NB4 (cell line): ENCODE results near the gene AACS.
A peak's percentile ranks its signal among the peaks of the same experiment; 100 is the strongest.

Experiments
- DNase-seq: peaks from one replicate; pipeline ENCODE4 v3.0.0; 2010; ENCODE audit warnings: low read depth
- H3K4me3 ChIP-seq: one replicate; pipeline ENCODE4 v1.5.1; 2011; ENCODE audit warnings: mild to moderate bottlenecking, low read depth, low read length, moderate library complexity
- MYC ChIP-seq: IDR thresholded peaks from 2 replicates; pipeline ENCODE4 v1.6.1; 2011; ENCODE audit warnings: low read depth, low read length
- POLR2A ChIP-seq: IDR thresholded peaks from 2 replicates; pipeline ENCODE4 v1.6.1; 2011; ENCODE audit warnings: mild to moderate bottlenecking; ENCODE audit not compliant: insufficient read length; ENCODE audit errors: extremely low read depth
- TF ChIP-seq, protein P1 (sequence below): IDR thresholded peaks from 2 replicates; pipeline ENCODE4 v1.6.1; 2011; ENCODE audit warnings: low read depth, low read length
- TF ChIP-seq, protein P2 (sequence below): IDR thresholded peaks from one replicate; pipeline ENCODE4 v1.5.1; 2012; ENCODE audit warnings: low read depth, low read length

The AACS gene, protein sequence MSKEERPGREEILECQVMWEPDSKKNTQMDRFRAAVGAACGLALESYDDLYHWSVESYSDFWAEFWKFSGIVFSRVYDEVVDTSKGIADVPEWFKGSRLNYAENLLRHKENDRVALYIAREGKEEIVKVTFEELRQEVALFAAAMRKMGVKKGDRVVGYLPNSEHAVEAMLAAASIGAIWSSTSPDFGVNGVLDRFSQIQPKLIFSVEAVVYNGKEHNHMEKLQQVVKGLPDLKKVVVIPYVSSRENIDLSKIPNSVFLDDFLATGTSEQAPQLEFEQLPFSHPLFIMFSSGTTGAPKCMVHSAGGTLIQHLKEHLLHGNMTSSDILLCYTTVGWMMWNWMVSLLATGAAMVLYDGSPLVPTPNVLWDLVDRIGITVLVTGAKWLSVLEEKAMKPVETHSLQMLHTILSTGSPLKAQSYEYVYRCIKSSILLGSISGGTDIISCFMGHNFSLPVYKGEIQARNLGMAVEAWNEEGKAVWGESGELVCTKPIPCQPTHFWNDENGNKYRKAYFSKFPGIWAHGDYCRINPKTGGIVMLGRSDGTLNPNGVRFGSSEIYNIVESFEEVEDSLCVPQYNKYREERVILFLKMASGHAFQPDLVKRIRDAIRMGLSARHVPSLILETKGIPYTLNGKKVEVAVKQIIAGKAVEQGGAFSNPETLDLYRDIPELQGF

DNA sequence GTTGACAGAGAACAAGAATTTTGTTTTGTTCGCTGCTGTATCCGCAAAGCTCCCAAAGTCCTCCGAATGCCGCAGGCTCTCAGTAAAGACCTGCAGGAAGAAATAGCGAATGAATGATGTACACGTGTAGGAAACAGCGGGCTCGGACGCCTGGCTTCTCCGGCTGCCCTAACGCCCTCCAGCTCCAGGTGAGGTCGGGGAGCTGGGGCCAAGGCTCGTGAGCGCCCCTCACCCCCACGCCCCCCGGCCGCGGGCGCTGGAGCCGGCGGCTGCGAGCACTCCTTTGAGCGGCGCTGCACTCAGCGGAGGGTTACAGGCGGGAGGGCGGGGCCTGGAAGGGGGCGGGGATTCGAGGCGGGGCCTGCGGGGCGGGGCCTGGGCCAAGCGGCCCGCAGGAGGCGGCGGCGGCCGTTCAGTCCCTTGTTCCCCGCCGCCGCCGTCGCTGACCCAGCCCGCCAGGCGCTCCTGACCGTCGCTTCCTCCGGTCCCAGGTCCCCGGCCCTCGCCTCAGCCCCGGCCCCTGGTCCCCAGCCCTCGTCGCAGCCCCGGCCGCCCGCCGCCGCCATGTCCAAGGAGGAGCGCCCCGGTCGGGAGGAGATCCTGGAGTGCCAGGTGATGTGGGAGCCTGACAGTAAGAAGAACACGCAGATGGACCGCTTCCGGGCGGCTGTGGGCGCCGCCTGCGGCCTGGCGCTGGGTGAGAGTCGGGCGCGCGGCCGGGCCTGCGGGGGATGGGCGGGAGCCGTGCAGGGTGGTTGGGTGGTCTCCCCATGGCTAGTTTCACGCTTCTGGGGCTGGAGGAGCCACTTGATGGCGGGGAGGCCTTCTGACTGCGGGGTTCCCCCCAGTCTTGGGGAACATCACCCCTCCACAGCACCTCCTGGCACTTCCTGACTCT lies at the start of gene AACS:
Gene AACS (plus strand): TSS at position 415 of the 898 bp plus-strand sequence. CDS start 150 bp downstream, at position 565.
- TF ChIP-seq POLR2A: peak; percentile 40
- TF ChIP-seq, protein P1, sequence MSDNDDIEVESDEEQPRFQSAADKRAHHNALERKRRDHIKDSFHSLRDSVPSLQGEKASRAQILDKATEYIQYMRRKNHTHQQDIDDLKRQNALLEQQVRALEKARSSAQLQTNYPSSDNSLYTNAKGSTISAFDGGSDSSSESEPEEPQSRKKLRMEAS: no peak
- TF ChIP-seq MYC: peak; percentile 42
- peak within 1 kb of the TSS; percentile 68 for H3K4me3 ChIP-seq
- peak; percentile 88 for DNase-seq

DNA sequence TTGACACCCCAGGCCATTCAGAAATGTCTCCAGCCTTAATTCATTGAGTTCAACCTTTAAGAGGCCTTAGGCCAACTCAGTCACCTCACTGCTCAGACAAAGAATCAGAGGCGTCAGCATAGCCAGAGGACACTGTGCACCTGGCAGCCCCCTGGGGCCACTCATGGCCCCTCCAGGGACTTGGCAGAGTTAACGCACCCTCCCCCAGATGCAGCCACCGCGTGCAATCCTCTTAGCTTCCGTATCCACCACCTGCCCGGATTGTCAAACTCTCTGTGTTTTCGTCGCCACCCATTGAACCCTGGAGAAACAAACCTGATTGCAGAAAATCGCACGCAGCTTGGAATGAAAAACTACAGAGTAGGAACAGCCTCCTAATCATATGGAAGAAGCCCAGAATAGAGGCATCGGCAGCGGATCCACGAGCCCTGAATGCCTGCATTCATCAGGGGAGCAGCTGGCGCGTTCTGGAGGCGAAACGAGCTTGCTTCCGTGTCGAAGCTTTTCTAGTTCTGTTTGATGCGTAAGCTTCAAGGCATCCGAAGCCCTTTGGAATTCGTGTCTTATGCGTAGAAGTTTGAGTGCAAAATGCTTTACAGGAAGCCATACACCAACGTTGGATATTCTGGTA lies 49.4 kb upstream of the AACS start:
- TF ChIP-seq MYC: no peak
- TF ChIP-seq POLR2A: no peak
- TF ChIP-seq, protein P1: no peak
- TF ChIP-seq, protein P2, sequence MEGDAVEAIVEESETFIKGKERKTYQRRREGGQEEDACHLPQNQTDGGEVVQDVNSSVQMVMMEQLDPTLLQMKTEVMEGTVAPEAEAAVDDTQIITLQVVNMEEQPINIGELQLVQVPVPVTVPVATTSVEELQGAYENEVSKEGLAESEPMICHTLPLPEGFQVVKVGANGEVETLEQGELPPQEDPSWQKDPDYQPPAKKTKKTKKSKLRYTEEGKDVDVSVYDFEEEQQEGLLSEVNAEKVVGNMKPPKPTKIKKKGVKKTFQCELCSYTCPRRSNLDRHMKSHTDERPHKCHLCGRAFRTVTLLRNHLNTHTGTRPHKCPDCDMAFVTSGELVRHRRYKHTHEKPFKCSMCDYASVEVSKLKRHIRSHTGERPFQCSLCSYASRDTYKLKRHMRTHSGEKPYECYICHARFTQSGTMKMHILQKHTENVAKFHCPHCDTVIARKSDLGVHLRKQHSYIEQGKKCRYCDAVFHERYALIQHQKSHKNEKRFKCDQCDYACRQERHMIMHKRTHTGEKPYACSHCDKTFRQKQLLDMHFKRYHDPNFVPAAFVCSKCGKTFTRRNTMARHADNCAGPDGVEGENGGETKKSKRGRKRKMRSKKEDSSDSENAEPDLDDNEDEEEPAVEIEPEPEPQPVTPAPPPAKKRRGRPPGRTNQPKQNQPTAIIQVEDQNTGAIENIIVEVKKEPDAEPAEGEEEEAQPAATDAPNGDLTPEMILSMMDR: no peak
- H3K4me3 ChIP-seq: no peak overlapping the region
- DNase-seq: no peak

DNA sequence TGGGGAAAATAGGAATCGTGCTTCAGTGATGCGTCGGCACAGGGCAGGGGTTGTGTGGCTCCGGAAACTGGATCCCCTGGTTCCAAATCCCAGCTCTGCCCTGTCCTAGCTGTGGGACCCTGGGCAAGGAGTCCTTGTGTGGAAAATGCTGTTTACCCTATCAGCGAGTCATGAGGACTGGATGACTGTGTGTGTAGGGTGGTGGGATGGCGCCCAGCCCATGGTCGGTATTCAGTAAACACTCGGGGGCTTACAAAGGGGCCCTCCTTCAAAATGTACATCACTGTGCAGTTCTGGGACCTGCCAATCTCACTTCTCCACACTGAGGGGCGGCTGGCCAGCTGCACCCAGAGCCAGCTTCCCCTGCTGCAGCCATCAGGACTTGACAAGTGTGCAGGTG lies 47.4 kb upstream of the AACS start:
- H3K4me3 ChIP-seq: no peak overlapping the region
- no peak for DNase-seq
- TF ChIP-seq POLR2A: no peak
- TF ChIP-seq, protein P2: no peak
- no peak for TF ChIP-seq MYC
- TF ChIP-seq, protein P1: no peak

DNA sequence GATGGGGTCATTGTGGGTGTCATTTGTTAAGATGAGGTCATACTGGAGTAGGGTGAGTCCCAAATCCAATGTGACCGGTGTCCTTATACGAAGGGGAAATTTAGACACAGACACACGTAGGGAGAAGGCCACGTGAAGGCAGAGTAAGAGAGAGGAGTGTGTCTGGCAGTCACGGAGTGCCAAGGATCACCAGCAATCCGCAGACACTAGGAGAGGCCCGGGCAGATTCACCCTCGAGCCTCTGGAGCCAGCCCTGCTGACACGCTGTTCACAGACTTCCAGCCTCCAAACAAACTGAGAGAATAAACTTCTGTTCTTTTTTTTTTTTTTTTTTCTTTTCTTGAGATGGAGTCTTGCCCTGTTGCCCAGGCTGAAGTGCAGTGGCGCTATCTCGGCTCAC lies 46.9 kb upstream of the AACS start:
- H3K4me3 ChIP-seq: no peak overlapping the region
- DNase-seq: no peak
- TF ChIP-seq, protein P2: no peak
- TF ChIP-seq, protein P1: no peak
- TF ChIP-seq POLR2A: no peak
- no peak for TF ChIP-seq MYC

DNA sequence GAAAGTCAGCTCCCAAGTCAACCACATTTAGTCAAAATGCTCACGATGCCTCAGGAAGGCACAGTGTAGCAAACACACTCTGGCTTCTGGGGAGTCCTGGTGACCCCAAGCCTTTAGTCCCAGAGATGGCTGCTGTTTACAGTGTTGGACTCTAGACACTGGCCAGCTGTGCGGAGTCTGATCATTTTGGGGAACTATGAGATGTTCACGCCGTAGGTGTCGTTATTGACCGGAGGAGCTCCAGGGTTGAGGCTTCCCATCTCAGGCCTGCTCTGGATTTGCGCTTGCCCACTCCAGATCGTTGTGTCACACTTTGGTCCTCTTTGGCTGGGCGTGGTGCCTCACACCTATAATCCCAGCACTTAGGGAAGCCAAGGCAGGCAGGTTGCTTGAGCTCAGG lies 44.1 kb upstream of the AACS start:
- TF ChIP-seq, protein P1: no peak
- TF ChIP-seq, protein P2: no peak
- TF ChIP-seq POLR2A: no peak
- no peak for TF ChIP-seq MYC
- no peak overlapping the region for H3K4me3 ChIP-seq
- no peak for DNase-seq
